GM19455 (cell line): ENCODE measurements around the gene GPANK1.

Experiments
- ATAC-seq: cut with Tn5 transposase; IDR thresholded peaks from one replicate; pipeline ENCODE4 v1.9.1; 2021; ENCODE audit not compliant: unreplicated experiment

GPANK1 gene

DNA sequence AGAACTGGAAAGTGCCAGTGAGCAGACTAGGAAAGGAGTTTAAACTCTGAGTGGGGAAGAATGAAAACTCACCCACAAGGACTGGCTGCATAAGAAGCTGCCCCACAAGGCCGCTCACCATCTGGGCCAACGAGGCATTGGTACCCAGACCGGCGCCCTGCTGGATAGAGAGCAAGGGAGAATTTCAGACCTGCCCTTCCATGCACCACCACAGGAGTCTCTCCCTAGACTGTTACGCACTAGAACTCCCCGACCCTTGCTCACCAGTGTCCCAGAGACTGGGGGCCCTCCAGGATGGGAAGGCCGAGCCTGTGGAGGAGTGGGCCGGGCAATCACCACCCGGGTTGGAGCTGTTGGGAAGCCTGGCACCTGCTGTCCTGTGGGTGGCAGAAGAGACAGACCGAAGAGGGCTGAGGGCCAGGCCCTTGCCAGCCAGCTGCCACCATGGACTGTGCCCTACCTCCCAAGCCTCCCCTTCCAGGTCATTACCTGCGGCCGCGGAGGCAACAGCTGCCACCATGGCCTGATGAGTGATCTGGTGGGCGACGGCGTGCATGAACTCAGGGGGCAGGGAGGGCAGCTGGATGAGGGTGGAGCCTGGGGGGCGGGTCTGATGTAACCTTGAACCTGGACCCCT is 20.9 kb downstream of the GPANK1 start:
- no peak for ATAC-seq

DNA sequence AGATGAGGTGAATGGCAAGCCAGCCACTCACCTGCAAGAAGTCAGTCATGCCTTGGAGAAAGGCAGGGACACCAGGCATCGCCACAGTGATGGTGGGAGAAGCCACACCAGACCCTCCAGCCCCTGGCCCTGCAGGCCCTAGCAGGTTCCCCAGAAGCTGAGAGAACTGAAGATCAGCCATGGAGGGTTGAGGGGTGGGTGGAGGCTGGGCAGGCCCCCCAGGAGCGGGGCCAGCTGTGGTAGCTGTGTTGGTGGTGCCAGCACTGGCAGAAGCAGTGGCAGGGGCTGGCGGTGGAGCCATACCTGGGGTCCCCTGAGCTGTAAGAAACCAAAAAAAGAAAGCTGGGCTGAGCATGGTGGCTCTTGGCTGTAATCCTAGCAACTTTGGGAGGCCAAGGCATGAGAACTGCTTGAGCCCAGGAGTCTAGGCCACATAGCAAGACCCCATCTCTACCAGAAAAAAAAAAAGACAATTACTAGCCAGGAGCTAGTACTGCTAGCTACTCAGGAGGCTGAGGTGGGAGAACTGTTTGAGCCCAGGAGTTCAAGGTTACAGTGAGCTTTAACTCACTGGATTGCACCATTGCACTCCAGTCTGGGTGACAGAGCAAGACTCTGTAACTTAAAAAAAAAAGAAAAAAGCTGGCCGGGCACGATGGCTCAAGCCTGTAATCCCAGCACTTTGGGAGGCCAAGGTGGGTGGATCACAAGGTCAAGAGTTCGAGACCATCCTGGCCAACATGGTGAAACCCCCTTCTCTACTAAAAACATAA is 21.8 kb downstream of the GPANK1 start:
- no peak for ATAC-seq

DNA sequence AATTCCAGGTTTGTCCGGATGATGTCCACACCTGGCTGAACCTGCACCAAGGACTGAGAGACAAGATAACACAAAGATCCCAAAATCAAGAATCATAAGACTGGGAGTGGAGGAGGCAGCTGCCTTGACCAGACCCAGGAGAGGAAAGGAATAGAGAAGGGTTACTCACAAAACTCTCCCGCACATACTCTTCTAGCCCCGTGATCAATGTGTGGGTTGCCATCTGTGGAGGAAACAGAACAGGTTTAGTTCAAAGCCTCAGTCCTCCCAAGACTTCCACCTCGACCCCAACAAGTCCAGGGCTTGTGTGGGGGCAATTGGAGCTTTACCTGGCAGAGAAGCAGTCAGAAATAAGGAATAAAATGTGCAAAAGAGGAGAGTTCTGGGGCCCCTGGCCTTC is 23.4 kb downstream of the GPANK1 start:
- no peak for ATAC-seq

DNA sequence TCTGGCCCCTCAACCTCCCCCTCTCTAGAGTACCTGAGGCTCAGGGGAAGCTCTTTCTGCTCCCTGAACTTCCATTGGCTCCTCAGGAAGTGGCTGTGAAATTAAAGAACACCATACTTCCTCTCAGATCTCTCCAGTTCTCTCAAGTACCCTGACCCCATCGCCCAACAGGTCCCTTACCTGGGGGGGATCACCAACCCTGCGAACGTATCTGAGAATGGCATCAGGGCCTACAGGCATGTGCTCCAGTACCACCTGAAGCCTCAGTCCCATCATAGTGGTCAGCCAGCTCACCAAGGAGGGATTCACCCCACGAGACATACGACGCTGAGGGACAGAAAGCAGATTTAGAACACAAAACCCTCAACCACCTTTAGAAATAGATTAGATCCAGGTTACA is 24.2 kb downstream of the GPANK1 start:
- no peak for ATAC-seq

DNA sequence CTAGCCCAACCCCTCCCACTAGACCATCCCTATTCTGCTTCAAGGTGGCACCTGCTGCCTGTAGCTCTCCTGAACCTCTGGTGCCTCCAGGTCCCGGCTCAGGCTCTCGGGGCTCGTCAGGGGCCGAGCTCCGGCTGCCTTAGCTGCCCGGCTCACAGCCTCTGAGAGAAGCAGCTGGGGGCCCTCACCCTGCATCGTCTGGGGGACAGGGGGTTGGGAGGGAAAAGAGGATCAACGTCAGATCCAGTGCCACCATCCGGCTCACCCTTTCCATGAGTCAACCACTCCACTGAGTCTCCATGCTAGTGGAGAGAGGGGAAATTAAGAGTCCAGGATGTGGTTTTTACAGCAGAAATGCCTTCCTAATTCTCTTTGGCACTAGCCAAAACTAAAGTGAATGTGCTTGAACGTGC is 25.3 kb downstream of the GPANK1 start:
- ATAC-seq = no peak

DNA sequence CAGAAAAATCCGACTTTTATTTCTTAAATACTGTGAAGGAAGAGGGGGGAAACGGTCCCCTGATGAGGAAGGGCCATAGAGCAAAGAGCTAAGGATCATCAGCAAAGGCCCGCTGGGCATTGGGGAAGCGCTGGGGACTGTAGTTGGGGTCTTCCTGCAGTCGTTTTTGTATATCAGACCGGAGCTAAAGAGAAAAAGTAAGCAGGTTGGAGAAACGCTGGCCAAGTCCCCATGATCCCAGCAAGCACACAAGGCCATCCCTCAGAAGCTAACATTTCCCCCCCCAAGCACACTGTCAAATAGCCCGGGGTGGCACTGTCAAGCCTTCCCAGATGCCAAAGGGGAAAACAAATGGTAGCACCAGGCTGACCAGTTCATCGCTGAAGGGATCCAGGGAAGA is 25.8 kb downstream of the GPANK1 start:
- no peak for ATAC-seq

DNA sequence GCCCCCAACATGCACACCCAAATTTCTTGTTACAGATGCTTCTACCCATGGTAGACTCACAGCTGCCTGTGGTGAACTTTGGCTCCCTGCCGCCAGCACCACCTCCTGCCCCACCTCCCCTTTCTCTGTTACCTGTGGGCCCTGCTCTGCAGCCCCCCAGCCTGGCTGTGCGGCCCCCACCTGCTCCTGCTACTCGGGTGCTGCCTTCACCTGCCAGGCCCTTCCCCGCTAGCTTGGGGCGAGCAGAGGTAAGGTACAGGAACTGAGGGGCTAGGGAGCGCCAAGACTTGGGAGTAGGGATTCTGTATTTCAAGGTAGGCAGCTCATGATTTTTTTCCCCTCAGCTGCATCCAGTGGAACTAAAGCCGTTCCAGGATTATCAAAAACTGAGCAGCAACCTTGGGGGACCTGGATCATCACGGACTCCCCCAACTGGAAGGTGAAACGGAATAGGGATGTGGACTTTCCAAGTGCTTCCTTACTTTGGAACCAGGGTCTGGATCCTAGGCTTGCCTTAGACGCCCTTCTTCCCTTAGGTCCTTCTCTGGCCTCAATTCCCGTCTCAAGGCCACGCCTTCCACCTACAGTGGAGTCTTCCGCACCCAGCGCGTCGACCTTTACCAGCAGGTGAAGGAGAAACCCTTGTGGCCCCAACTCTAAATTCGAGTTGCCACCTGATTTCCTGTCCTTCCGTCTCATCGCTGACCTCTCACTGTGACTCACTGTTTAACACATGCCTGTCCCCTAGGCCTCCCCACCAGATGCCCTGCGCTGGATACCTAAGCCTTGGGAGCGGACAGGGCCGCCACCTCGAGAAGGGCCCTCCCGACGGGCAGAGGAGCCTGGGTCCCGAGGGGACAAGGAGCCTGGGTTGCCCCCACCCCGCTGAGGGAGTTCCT is 27.9 kb downstream of the GPANK1 start:
- ATAC-seq = no peak

DNA sequence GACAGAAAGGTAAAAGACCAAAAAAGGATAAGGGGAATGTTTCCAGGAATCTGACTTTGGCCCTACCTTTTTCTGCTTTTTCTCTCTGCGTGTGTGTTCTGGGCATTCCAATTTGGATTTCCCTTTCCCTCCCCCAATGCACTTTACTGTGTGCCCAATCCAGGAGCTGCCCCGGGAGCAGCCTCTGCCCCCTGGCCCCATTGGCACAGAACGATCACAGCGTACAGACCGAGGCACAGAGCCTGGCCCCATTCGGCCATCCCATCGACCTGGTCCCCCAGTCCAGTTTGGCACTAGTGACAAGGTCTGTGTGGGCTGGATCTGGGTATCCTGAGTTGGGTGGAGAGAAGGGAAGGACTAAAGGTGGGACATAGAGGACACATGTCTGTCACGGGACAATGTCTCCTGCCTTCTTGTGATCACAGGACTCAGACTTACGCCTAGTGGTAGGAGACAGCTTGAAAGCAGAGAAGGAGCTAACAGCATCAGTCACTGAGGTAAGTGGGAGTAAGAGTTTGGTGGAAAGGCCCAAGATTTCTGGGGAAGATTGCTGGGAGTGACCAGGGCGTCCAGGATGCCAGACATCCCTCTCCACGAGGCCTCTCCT is 29.7 kb downstream of the GPANK1 start:
- no peak for ATAC-seq

DNA sequence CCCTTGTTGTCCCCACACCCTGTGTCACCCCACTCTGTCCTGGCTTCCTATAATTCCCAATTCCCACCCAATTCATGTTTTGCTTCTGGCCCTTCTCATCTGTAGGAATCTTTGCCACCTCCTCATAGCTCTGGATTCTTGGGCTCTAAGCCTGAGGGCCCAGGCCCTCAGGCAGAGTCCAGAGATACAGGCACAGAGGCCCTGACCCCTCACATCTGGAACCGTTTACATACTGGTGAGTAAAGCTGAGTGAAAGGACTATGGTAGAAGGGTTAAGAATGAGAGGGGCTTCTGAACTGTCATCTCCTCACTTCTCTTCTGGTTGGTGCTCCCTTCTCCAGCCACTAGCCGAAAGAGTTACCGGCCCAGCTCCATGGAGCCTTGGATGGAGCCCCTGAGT is 30.7 kb downstream of the GPANK1 start:
- no peak for ATAC-seq

DNA sequence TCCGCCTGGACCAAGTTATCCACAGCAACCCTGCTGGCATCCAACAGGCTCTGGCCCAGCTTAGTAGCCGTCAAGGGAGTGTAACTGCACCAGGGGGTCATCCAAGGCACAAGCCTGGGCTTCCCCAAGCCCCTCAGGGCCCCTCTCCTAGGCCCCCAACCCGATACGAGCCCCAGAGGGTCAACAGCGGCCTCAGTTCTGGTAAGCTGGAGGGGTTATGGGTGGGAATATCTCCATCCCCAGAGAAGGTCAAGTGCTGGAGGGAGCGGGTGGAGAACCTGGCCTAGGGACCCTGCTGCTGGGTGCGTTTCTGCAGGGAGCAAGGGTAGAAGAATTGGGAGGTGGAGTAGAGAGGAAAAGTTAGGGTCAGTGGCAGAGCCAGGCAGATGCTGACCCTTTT is 31.4 kb downstream of the GPANK1 start:
- no peak for ATAC-seq

DNA sequence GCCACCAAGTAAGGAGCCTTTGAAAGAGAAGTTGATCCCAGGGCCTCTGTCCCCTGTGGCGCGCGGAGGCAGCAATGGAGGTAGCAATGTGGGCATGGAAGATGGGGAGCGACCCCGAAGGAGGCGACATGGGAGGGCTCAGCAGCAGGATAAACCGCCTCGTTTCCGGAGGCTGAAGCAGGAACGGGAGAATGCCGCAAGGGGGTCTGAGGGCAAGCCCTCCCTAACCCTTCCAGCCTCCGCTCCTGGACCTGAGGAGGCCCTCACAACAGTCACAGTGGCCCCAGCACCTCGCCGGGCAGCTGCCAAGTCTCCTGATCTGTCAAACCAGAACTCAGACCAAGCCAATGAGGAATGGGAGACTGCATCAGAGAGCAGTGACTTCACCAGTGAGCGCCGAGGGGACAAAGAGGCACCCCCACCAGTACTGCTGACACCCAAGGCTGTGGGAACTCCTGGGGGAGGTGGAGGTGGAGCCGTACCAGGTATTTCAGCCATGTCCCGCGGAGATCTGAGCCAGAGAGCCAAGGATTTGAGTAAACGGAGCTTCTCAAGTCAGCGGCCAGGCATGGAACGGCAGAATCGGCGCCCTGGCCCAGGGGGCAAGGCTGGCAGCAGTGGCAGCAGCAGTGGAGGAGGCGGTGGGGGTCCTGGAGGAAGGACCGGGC is 32.4 kb downstream of the GPANK1 start:
- ATAC-seq = no peak

DNA sequence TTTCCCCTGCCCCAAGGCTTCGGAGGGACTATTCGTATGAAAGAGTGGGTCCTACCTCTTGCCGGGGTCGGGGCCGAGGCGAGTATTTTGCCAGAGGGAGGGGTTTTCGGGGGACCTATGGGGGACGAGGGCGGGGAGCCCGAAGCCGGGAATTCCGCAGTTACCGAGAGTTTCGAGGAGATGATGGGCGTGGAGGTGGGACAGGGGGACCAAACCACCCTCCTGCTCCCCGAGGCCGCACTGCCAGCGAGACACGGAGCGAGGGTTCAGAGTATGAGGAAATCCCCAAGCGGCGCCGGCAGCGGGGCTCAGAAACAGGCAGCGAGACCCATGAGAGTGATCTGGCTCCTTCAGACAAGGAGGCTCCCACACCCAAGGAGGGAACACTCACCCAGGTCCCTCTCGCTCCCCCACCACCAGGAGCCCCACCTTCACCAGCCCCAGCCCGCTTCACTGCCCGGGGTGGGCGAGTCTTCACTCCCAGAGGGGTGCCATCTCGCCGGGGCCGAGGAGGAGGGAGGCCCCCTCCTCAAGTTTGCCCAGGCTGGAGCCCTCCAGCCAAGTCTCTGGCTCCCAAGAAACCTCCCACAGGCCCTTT is 33.0 kb downstream of the GPANK1 start:
- ATAC-seq = no peak

DNA sequence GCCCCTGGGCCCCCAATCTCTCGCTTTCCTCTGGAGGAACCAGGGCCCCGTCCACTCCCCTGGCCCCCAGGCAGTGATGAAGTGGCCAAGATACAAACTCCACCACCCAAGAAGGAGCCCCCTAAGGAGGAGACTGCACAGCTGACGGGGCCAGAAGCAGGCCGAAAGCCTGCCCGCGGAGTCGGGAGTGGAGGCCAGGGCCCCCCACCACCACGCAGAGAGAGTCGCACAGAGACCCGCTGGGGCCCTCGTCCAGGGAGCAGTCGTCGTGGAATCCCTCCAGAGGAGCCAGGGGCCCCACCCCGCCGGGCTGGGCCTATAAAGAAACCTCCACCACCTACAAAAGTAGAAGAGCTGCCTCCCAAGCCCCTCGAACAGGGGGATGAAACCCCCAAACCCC is 33.6 kb downstream of the GPANK1 start:
- ATAC-seq = no peak

DNA sequence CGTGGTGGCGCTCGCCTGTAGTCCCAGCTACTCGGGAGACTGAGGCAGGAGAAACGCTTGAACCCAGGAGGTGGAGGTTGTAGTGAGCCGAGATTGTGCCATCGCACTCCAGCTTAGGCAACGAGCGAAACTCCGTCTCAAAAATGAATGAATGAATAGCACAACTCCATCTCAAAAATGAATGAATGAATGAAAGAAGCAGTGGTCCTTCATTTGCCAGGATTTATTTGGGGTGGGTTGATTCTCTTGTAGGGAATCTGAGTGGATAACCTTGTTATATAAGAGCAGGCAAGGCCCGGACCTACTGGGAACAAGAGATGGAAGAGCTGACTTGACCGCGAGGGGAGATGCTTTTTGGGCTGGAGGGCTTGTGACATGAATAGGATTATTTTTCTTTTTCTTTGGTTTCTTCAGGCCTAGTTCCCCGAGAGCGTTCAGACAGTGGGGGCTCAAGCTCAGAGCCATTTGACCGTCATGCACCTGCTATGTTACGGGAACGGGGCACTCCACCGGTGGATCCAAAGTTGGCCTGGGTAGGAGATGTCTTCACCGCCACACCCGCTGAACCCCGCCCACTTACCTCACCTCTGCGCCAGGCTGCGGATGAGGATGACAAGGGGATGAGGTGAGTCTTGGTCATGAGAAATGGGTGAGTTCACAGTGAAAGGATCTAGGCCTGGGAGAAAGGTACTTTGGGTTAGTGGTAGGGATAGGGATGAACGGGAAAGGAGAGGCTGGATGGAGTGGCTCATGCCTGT is 34.4 kb downstream of the GPANK1 start:
- no peak for ATAC-seq

DNA sequence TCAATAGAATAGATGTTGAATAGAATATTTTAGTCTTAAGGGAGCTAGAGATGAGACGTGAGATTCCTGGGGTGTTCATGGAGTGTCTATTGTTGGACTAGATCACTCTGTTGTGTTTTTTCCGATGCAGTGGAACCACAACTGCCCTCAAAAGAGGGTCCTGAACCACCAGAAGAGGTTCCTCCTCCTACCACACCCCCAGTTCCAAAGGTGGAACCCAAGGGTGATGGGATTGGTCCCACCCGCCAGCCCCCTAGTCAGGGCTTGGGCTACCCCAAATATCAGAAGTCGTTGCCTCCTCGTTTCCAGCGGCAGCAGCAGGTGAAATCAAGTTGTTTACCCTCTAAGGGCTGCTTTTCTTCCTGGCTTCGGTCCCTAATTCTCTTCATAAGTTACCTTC is 35.8 kb downstream of the GPANK1 start:
- ATAC-seq = no peak

DNA sequence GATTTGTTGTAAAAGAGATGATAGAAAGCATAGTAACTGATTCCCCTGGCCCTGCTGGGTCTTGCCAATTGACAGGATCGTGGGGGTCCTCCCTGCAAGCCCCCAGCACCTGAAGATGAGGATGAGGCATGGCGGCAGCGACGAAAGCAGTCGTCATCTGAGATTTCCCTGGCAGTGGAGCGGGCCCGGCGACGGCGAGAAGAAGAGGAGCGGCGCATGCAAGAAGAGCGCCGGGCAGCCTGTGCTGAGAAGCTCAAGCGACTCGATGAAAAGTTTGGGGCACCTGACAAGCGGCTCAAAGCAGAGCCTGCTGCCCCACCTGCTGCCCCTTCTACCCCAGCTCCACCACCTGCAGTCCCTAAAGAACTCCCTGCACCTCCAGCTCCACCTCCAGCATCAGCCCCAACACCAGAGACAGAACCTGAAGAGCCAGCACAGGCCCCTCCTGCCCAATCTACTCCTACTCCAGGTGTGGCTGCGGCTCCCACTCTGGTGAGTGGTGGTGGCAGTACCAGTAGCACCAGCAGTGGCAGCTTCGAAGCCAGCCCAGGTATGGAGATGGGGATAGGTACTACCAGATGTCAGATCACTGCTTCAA is 37.0 kb downstream of the GPANK1 start:
- ATAC-seq = no peak

DNA sequence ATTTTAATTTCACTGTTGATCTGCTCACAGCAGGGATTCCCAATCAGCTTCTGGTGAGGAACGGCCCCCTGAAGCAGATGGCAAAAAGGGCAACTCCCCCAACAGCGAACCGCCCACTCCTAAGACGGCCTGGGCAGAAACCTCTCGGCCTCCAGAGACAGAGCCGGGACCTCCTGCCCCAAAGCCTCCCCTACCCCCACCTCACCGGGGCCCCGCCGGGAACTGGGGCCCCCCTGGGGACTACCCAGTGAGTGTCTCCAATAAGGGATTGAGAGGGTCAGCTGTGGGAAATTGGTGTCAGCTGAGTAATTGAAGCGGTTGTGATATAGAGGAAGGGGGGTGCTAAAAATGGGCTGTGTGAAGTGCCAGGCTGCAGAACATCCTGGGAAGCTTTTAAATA is 37.8 kb downstream of the GPANK1 start:
- ATAC-seq = no peak

DNA sequence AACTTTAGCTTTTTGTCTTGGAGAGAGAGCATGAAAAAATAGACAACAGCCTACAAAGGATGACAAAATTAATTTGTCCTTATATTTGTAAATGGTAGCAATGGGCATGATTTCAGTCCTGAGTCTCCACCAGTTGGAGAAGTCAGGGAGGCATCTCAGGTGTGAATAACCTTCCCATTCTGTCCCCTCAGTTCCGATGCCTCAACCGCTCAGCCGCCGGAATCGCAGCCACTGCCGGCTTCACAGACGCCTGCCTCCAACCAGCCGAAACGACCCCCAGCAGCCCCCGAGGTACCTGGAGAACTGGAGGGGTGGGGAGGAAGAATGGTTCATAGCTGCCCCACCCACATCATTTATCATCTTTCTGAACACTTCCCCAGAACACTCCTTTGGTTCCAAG is 40.7 kb downstream of the GPANK1 start:
- ATAC-seq = no peak

DNA sequence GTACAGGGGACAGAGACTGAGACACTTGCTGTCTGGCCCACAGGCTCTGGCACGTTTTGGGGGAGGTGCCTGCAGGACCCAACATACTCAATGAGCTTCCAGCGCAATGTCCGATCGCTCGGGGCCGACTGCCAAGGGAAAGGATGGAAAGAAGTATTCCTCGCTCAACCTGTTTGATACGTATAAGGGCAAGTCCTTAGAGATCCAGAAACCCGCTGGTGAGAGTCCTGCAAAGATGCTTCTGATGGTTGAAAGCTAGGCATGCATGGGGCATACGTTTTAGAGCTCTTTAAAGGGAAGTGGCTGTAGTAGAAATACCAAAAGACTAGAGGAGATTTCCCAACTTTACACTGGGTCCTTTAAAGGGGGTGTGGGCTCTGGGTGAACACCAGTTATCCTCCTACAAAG is 42.1 kb downstream of the GPANK1 start:
- ATAC-seq = no peak
